GM19328 (cell line): Measurements from ENCODE around the gene AGMO.

Source experiments
- ATAC-seq: cut with Tn5 transposase; IDR thresholded peaks from one replicate; pipeline ENCODE4 v1.9.1; 2021; ENCODE audit warnings: mild to moderate bottlenecking, moderate library complexity; ENCODE audit not compliant: unreplicated experiment

Gene AGMO

DNA sequence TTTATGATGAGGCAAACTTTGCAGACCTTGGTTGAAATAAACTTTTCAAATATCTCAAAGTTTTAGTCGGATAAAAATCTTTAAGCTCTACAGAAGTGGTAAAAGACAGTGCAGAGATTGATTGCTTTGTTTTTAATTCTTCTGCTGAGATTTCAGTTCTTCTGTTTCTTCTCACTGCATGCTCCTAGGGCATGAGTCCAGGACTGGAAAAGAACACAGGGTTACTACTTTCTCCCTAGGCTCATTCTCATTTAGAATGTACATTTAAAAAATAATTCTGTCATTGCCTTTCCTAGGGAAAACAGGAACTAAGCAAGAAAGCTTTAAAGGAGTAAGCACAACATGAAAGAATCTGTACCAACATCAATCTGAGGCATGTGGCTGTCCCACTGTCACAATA, 402.6 kb downstream of the AGMO start:
- ATAC-seq, result no peak

DNA sequence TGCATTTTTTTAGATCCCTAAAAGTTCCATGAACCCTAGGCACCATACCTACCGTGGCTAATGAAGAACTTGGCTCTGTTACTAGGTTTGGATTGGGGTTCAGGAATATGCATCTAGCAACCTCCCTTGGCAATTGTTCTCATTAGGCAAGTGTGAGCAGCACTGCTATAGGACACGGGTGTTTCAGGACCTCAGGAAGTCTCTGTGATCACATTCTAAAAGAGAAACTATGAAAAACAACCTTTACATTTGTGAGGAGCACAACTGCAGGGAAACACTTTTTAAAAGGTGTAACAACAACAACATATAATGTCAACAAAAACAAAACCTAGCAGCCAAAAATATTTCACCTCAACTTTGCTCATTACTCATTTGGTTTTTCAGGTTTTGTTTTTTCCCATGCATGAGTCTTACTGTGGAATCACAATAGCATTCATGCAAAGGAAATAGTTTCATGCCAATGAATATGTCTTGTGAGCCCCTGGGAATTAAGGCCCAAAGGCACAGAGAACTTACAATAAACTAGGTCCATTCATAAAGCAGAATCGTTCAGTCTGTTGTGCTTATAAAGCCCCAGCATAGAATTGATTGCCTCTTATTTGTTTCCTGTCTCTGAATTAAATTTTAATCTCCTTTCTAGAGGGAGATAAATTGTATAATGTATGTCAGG, 403.5 kb downstream of the AGMO start:
- ATAC-seq, result no peak
